ENCODE data around the gene PRG3. TPM values are rescaled to one million over a fixed set of nuclear protein-coding genes. Genes with fewer than 3 reads are reported as not detected.
A peak's percentile ranks its signal among the peaks of the same experiment; 100 is the strongest.

PRG3 gene
- total RNA-seq = not detected in 2 replicates
- long read RNA-seq = 0 reads

- Mint-ChIP-seq H3K4me1 (ENCODE audit: low read depth) (no peaks in the 10 kb centered on the region), H3K9me3 (ENCODE audit: low read depth) (no peaks in the 10 kb centered on the region), H3K36me3 (ENCODE audit: insufficient read depth) (no peaks in the 10 kb centered on the region), H3K27ac (no peak within 1 kb of the TSS), H3K4me3 (ENCODE audit: low read depth) (no peak within 1 kb of the TSS), H3K27me3 (peaks cover 53% of the 10 kb centered on the region)
- no peak for DNase-seq (ENCODE audit: low spot score, unreplicated experiment)
- TF ChIP-seq CTCF (IDR thresholded peaks at IDR 0.05; ENCODE audit: unreplicated experiment) = no peak
Observed at GRCh38 chr11:57380975-57381374, at the start of gene PRG3. Gene PRG3 (minus strand): TSS chr11:57381150. CDS start chr11:57380708, 442 bp downstream.

GRCh38 chr11:57429946-57430345 is 49.0 kb upstream of the PRG3 start:
- H3K36me3 Mint-ChIP-seq (ENCODE audit: insufficient read depth) = no peaks in the 10 kb centered on the region
- TF ChIP-seq CTCF (IDR thresholded peaks at IDR 0.05; ENCODE audit: unreplicated experiment) = no peak
- DNase-seq (ENCODE audit: low spot score, unreplicated experiment) = no peak
- H3K9me3 Mint-ChIP-seq (ENCODE audit: low read depth) = no peaks in the 10 kb centered on the region
- peaks cover 8% of the 10 kb centered on the region for H3K4me1 Mint-ChIP-seq (ENCODE audit: low read depth)
- H3K27me3 Mint-ChIP-seq = peaks cover 32% of the 10 kb centered on the region
- no peak overlapping the region for H3K4me3 Mint-ChIP-seq (ENCODE audit: low read depth)
- no peak overlapping the region for H3K27ac Mint-ChIP-seq

- Mint-ChIP-seq H3K36me3 (ENCODE audit: insufficient read depth) (peaks cover 2% of the 10 kb centered on the region), H3K27ac (no peak overlapping the region), H3K4me3 (ENCODE audit: low read depth) (no peak overlapping the region), H3K9me3 (ENCODE audit: low read depth) (no peaks in the 10 kb centered on the region), H3K27me3 (peaks cover 32% of the 10 kb centered on the region), H3K4me1 (ENCODE audit: low read depth) (peaks cover 8% of the 10 kb centered on the region)
- no peak for DNase-seq (ENCODE audit: low spot score, unreplicated experiment)
- no peak for TF ChIP-seq CTCF (IDR thresholded peaks at IDR 0.05; ENCODE audit: unreplicated experiment)
Observed at GRCh38 chr11:57428643-57429042, 47.7 kb upstream of the PRG3 start.

- H3K27ac Mint-ChIP-seq = no peak overlapping the region
- no peak for TF ChIP-seq CTCF (IDR thresholded peaks at IDR 0.05; ENCODE audit: unreplicated experiment)
- no peaks in the 10 kb centered on the region for H3K9me3 Mint-ChIP-seq (ENCODE audit: low read depth)
- peaks cover 3% of the 10 kb centered on the region for H3K36me3 Mint-ChIP-seq (ENCODE audit: insufficient read depth)
- peak overlapping the region; percentile 73 for H3K4me3 Mint-ChIP-seq (ENCODE audit: low read depth)
- no peak for DNase-seq (ENCODE audit: low spot score, unreplicated experiment)
- peaks cover 8% of the 10 kb centered on the region for H3K4me1 Mint-ChIP-seq (ENCODE audit: low read depth)
- H3K27me3 Mint-ChIP-seq = peaks cover 32% of the 10 kb centered on the region
Observed at GRCh38 chr11:57427727-57428082, 46.8 kb upstream of the PRG3 start.

- peaks cover 8% of the 10 kb centered on the region for H3K4me1 Mint-ChIP-seq (ENCODE audit: low read depth)
- peaks cover 3% of the 10 kb centered on the region for H3K36me3 Mint-ChIP-seq (ENCODE audit: insufficient read depth)
- peak within 1 kb of the TSS; percentile 73 for H3K4me3 Mint-ChIP-seq (ENCODE audit: low read depth)
- peak within 1 kb of the TSS; percentile 8 for H3K27ac Mint-ChIP-seq
- DNase-seq (ENCODE audit: low spot score, unreplicated experiment) = peak; percentile 27
- peak; percentile 6 for TF ChIP-seq CTCF (IDR thresholded peaks at IDR 0.05; ENCODE audit: unreplicated experiment)
- no peaks in the 10 kb centered on the region for H3K9me3 Mint-ChIP-seq (ENCODE audit: low read depth)
- H3K27me3 Mint-ChIP-seq = peaks cover 32% of the 10 kb centered on the region
Observed at GRCh38 chr11:57426929-57427726, 46.2 kb upstream of the PRG3 start, which contains the start of gene SLC43A3. Gene SLC43A3 (minus strand): TSS chr11:57427121. CDS start chr11:57426172, 949 bp downstream.
